NCI-H2227 (cell line): ENCODE measurements around the gene KRTAP19-2.
"Not testable (repeated sequence)": the region's sequence is repeated elsewhere in the genome, so short reads cannot be mapped to it uniquely, and the experiment has no call there.

Experiments
- DNase-seq: peaks from one replicate; lab custom pipeline; 2025; ENCODE audit not compliant: unreplicated experiment; lab: John Stamatoyannopoulos, UW

Gene KRTAP19-2, protein sequence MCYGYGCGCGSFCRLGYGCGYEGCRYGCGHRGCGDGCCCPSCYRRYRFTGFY

DNA sequence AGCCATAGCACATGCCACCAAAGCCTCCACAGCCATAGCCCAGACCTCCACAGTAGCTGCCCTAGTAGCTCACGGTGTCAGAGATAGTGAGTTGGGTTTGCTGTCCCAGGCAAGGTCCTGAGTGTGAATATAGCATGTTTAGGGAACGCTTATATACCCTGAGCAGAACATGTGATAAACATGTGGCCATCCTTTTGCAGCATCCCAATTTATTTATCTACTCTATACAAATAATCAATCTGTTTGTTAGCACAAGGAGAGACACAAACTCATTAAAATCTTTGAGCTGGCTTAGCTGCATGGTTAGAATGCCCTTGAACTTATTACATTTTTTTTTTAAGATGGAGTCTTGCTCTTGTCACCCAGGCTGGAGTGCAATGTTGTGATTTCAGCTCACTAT lies at the start of gene KRTAP19-2:
Gene KRTAP19-2, minus strand, starts transcription at position 101 of the 400 bp plus-strand sequence. Its CDS starts 88 bp downstream, at position 13.
- DNase-seq, result no peak

- DNase-seq, result no peak
Observed at GRCh38 chr21:30518876-30519275, 31.6 kb upstream of the KRTAP19-2 start.

DNA sequence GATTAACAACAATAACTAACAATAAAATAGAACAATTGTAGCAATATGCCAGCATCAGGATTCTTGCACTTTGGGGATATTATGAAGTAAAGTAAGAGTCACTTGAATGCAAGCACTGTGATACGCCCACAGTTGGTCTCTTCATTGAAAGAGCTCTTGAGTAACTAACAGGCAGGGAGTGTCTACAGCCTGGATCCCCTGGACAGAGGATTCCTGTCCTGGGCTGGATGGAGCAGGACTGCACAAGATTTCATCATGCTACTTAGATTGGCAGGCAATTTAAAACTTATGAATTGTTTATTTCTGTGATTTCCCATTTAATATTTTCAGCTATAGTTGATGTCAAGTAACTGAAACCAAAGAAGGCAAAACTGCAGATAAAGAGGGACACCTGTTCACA lies 28.4 kb upstream of the KRTAP19-2 start:
- no peak for DNase-seq

- DNase-seq, result not testable (repeated sequence)
Observed at GRCh38 chr21:30505621-30506205, 18.5 kb upstream of the KRTAP19-2 start.

DNA sequence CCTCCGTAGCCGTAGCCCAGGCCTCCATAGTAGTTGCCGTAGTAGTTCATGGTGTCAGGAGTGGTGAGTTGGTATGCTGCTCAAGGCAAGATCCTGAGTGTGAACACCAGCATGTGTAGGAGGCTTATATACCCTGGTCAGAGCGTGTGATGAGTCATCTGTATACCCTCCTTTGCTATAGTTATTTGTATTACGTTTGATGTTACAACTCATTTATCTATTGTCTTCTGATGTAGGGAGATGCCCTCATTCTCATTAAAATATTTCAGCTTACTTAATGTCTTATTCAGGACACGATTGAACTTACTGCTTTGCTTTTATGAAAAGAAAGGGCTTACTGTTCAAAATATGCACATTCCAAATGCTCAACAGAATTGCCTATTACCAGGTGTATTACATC lies 14.8 kb upstream of the KRTAP19-2 start, which contains the start of gene KRTAP19-5:
Gene KRTAP19-5, minus strand, starts transcription at position 101 of the 400 bp plus-strand sequence. Its CDS starts 51 bp downstream, at position 50.
- DNase-seq, result no peak

GRCh38 chr21:30497065-30497464 lies 9.8 kb upstream of the KRTAP19-2 start, which contains the start of gene KRTAP19-4:
Gene KRTAP19-4 (minus strand): TSS chr21:30497165. CDS start chr21:30497110, 55 bp downstream.
- no peak for DNase-seq

DNA sequence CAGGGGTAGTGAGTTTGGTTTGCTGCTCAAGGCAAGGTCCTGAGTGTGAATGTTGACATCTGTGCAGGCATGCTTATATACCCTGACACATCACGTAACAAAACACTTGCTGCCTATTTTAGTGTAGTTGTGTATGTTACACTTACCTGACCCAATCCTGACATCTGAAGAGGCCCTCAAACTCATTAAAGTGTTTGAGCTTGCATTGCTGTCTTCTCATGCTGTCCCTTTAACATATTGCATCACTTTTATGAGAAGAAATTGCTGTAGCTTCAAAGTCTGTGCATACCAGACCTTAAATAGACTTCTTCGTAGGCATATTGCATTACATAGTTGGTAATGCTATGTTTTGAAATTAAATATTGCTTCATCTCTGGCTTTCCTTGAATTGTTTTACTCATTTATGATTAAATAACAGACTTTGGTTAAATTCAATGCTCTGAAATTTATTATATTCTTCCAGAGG lies 4.8 kb upstream of the KRTAP19-2 start, which contains the start of gene KRTAP19-3:
Gene KRTAP19-3, minus strand, starts transcription at position 51 of the 466 bp plus-strand sequence. CDS start 56 bp downstream, outside the sequence.
- no peak for DNase-seq

- no peak for DNase-seq
Observed at GRCh38 chr21:30486180-30486579, 1.1 kb downstream of the KRTAP19-2 start.

- no peak for DNase-seq
Observed at GRCh38 chr21:30482130-30482529, 5.1 kb downstream of the KRTAP19-2 start.

- no peak for DNase-seq
Observed at GRCh38 chr21:30480145-30480544, 7.1 kb downstream of the KRTAP19-2 start, which contains the start of gene KRTAP19-1. Gene KRTAP19-1 (minus strand): TSS chr21:30480367. CDS start chr21:30480317, 50 bp downstream.

DNA sequence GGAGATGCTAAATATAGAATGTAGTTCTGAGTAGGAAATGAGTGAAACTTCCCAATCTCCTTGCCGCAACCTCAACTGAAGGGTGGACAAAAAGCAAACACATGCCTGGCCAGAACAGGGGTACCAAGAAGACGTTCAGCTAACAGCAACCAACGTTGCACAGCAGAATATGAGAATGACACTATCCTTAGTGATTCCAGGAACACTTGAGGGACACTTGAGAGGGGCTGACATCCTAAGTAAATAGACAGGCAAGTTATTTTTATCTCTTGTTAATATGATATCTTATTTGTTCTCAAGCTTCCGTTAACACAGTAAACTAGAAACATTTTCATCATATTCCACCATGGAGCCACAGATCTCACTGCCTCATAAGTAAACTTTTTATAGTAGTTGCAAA lies 8.0 kb downstream of the KRTAP19-2 start:
- no peak for DNase-seq

DNA sequence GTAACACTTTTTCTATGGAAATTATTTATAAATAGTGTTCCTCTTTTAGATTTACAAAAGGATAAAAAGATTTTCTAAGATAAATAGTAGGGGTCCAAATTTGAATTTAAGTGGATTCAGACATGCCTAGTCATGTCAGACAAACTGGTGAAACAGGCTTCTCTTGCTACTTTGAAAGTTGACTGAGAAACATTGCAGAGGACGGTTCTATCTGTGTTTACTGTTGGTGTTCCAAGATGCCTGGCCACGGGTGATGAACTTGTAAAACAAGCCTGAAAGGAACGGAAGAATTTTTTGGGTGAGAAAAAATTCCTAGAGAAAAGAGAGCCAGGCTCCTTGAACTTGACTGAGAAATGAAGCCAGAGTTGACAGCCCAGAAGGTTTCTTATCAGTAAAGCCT lies 9.2 kb downstream of the KRTAP19-2 start:
- no peak for DNase-seq

DNA sequence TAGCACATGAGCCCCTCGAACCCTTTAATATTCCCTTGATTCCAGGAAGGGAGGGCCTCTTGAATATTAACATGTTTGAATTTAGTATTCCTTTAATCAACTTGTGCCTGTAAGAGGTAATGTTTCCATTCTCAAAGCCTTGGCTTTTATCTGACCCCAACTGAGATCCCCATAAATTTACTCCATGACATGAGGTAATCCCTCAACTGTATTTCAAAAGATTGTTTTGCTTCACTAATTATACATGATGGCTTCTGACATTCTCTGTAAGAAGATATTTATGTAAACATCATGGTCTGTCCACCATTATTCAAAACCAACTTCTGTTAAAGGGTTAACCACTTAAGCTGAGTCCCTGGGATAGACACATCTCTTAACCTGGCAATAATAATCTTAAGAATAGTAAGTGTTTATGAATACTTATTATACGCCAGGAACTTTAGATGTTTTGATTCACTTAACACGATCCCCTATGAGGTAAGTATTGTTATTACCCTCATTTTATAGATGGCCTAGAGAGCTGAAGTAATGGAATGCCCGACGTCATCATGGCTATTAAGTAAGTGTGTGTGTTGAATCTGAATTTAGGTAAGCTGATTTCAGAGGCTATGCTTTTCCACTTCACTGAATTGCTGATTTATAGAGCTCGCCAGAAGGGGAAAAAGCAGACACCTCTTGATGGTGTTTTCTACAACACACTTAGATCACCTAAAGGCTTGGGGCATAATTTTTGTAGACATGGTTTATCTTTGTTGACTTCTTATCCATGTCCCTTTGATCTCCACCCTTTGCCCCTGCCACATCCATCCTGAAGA lies 18.1 kb downstream of the KRTAP19-2 start:
- no peak for DNase-seq

- no peak for DNase-seq
Observed at GRCh38 chr21:30463713-30464112, 23.5 kb downstream of the KRTAP19-2 start.

- DNase-seq, result no peak
Observed at GRCh38 chr21:30448514-30448913, 38.7 kb downstream of the KRTAP19-2 start.

GRCh38 chr21:30447056-30447455 lies 40.2 kb downstream of the KRTAP19-2 start:
- no peak for DNase-seq

DNA sequence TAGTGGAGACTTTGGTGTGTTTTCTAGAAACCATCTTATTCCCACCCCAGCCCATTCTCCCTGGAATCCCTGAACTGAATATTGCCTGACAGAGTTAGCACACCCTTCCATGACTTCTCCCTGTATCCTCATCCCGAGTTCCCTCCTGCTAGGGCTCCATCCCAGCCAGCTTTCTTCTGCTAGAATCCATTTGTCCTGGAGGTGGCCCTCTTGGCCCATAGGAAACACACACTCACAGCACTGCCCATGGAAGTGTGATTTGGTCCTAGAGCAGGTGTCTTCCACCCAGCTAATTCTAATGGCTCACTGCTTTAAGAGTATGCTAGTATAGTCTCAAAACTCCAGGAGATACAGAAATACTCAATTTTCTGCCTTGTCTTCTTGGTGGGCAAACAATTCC lies 43.0 kb downstream of the KRTAP19-2 start:
- no peak for DNase-seq

DNA sequence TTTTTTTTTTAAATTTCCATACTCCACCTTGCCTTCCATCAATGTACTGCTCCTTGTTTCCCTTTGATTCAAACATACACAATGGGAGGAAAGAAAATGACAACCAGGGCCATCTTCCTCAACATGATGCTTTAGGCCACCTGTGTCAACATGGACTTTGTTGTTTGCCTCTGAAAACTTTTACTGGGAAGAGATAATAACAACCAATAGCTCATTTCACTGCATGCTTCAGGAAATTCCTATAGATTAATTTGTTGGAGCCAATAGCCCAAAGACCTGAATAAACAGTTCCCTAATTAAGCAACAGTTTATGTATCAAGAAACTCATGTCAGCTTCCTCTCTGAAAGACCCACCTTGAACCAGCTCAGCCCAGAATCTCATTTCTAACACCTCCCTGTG lies 44.0 kb downstream of the KRTAP19-2 start:
- no peak for DNase-seq

DNA sequence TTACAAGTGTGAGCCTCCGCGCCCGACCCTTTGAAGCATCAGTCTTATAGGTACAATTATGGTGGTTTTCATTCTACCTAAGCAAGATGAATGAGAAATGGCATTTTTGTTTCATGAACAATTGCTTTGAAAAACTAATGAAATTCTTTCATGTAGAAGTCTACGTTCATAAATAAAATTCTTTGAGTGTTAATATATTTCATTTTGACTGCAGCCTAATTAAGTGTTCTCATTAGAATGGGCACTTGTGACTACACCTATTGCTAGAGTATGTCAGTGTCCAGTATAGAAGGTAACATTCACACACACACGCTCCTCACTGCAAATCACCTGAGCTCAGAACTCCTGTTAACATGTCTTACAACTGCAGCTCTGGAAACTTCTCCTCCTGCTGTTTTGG lies 47.3 kb downstream of the KRTAP19-2 start, which contains the start of gene KRTAP15-1:
Gene KRTAP15-1, plus strand, starts transcription at position 301 of the 400 bp plus-strand sequence. Its CDS starts 53 bp downstream, at position 354.
- DNase-seq, result no peak
